Activated effector memory CD4-positive, alpha-beta T cell treated with anti-CD3 and anti-CD28 coated beads, Interleukin-2, amount 50 U/mL, for 16 hours (primary cell): ENCODE measurements around the gene CRYL1.

Experiments used
- DNase-seq: peaks from one replicate; pipeline ENCODE4 v3.0.0-alpha.2; 2020

Gene CRYL1

DNA sequence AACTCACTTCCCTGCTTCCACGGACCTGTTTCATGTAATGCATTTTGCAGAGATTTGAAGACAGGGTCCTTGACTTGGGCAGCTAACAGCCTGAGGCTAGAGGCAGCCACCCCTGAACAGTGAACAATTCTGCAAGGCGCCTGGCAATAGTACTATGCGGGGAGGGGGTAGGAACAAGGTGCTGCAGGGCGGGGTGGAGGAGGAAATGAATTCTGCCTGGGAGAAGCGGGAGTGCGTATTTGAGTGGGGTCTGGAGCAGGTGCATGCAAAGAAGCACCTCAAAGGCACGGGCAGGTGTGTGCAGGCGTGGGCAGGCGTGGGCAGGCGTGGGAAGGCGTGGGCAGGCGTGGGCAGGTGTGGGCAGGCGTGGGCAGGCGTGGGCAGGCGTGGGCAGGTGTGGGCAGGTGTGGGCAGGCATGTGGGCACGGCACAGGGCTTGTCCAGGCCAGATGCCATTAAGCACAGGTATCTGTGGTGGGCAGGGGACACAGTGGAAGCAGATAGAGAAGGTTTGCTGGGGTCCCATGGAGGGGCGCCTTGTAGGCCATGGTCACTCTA is 163.1 kb downstream of the CRYL1 start:
- no peak for DNase-seq

- no peak for DNase-seq
These were observed 164.7 kb downstream of the CRYL1 start for GRCh38 chr13:20360835-20361412.

- DNase-seq: no peak
These were observed 165.6 kb downstream of the CRYL1 start for GRCh38 chr13:20360041-20360491.

DNA sequence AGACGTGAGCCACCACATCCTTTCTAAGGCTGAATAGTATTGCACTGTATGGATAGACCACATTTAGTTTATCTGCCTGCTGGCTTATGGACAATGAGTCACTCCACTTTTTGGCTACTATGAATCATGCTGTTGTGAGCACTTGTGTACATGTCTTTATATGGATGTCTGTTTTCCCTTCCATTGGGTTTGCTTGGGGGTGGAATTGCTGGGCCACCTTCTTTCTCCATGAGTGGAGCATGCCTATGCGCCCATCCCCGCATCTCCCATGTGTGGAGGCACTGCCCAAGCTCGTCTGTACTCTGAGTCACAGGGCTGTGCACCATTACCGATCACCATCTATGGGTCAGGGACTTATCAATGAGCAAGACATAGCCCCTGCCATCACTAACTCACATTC is 166.3 kb downstream of the CRYL1 start:
- no peak for DNase-seq

GRCh38 chr13:20358022-20358421 is 167.6 kb downstream of the CRYL1 start:
- DNase-seq: no peak

DNA sequence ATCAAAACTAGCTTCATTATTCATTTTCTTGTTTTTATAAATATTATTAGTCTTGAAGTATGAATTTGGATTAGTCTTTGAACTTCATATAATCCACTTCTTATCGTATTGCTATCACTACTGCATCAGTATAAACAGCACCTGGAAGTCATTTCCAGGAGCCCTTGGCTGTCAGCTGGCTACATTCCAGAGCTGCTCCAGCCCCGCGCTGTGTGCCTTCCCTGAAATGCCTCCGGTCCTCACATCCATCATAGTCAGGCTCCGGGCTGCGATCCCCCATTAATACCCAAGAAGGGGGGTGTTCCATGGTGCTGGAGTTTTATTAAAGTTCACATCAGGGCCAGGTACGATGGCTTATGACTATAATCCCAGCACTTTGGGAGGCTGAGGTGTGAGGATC is 169.2 kb downstream of the CRYL1 start:
- no peak for DNase-seq

DNA sequence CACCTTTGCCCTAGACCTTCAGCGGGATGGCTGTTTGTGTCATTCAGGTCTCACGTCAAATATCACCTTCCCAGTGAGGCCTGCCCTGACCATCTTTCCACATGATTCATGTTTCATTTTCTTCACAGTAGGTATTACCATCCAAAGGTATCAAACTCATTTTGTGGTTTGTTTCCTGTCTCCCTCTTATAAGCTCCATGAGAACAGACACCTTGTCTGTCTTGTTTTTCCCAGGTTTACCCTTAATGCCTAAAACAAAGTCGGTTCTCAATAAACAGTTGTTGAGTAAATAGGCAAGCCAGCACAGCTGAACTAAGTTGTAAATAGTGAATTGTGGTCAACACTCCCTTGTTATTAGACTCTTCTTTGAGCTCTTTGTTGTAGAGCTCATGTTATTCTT is 170.9 kb downstream of the CRYL1 start:
- no peak for DNase-seq

DNA sequence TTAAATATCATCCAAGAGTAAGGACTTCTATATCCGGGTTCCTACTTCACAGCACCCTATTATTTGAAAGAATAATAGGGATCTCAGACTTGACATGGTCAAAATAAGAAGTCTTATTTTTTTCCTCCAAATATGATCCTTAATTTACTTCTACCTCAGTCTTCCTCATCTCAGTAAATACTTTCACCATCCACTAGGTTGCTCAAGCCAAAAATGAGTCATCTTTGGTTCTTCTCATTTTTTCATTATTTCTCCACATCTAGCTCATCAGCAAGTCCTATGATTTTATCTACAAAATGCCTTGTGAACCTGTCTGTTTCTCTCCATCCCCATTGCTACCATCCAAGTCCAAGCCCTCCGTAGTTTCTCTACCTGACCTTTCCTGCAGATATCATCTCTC is 171.7 kb downstream of the CRYL1 start:
- DNase-seq: no peak
